Activated T-helper 1 cell treated with anti-CD3 and anti-CD28 coated beads, Interleukin-2, amount 50 U/mL, for 16 hours (primary cell): ENCODE measurements around the gene C5AR2.
"Not testable (repeated sequence)": the region's sequence is repeated elsewhere in the genome, so short reads cannot be mapped to it uniquely, and the experiment has no call there.

ENCODE experiments used
- DNase-seq, 2 donors: peaks; one replicate each; pipeline ENCODE4 v3.0.0-alpha.2; 2020; ENCODE audit warnings: low read depth in 1 of 2, low spot score in 1 of 2

Gene C5AR2

GRCh38 chr19:47323409-47323808, 8.6 kb upstream of the C5AR2 start:
- DNase-seq = no peak

DNA sequence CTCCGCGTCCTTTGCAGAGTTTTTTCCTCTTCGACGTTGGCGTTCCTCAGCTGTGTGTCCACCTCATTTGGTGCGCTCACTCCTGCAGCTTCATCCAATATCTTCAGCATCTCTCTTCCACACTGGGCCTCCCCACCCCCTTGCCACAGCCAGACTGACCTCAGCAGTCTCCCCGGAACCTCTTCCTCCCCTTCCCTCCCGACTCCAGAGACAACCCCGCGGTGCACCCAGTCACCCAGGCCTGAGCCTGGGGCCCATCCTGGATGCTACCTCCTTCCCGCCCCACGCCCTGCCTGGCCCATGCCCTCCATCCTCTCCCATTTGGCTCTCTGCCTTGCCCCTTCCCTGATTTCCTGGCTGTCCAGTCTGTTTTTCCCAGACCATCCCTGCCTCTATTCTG, 8.1 kb upstream of the C5AR2 start:
- no peak for DNase-seq

DNA sequence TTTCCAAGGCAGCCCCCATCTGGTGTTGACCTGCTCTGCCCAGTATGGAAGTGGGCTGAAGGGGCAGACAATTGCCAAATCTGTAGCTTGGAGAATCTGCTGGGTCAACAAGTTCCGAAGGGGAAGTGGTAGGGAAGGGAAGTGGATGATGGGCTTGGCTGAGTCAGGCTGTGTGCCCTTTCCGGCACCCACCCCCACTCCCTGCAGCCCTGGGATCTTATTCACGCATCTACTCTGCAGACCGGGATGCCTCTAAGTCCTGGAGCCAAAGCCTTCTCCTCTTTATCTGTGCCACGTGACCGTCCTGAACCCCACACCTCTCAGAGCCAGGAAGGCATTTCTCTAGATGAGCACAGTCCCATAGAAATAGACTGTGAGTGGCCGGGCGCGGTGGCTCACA, 7.5 kb upstream of the C5AR2 start:
- no peak for DNase-seq

- DNase-seq = no peak
These were observed 1.5 kb upstream of the C5AR2 start for GRCh38 chr19:47330466-47330869.

DNA sequence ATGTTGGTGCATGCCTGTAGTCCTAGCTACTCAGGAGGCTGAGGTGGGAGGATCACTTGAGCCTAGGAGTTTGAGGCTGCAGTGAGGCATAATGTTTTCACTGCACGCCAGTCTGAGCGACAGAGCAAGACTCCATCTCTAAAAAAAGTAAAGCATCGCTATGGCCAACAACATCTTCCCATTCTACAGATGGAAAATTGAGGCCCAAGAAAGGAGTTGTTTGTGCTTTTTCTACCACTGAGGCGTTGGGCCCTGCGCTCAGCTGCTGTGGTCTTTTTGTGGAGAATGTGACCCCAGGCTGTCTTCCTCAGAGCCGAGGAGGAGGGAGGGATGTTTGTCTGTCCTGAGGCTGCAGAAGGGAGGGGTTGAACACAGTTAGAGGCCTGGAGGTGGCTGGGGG, 485 bp upstream of the C5AR2 start:
- no peak for DNase-seq

DNA sequence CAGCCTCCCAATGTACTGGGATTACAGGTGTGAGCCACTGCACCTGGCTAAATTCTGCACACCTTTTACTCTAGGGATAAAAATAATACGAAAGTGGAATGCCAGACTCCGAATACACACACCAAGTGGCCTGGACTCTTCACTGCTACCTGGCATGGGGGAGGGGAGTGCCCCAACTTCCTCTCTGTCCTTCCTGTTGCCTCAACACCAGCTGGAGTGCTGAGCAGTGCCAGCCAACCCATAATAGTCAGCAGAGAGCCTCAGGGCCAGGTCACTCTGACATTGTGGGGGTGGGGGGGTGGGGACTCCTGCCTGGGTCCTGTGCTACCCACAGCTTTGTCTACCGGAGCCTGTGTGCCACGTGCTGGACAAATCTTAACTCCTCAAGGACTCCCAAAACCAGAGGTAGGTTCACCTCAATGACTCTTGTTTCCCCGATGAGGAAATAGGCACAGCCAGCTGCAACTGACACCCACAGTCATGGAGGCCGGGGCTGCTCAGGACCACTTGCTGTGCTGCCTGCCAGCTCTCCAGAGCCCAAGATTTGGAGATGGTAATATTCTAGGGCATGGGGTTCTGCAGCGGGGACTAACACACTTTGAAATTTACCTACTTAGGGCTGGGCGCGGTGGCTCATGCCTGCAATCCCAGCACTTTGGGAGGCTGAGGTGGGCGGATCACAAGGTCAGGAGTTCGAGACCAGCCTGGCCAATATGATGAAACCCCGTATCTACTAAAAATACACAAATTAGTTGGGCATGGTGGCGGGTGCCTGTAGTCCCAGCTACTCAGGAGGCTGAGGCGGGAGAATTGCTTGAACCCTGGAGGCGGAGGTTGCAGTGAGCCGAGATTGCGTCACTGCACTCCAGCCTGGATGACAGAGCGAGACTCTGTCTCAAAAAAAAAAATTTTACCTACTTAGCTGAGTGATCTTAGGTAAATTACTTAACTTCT, 5.1 kb downstream of the C5AR2 start:
- DNase-seq = not testable (repeated sequence)

GRCh38 chr19:47339196-47339880, 7.4 kb downstream of the C5AR2 start:
- no peak for DNase-seq

GRCh38 chr19:47340477-47341208, 8.7 kb downstream of the C5AR2 start:
- DNase-seq = no peak

GRCh38 chr19:47341734-47342133, 9.8 kb downstream of the C5AR2 start:
- DNase-seq = no peak

GRCh38 chr19:47343194-47343802, 11.3 kb downstream of the C5AR2 start:
- DNase-seq = no peak

DNA sequence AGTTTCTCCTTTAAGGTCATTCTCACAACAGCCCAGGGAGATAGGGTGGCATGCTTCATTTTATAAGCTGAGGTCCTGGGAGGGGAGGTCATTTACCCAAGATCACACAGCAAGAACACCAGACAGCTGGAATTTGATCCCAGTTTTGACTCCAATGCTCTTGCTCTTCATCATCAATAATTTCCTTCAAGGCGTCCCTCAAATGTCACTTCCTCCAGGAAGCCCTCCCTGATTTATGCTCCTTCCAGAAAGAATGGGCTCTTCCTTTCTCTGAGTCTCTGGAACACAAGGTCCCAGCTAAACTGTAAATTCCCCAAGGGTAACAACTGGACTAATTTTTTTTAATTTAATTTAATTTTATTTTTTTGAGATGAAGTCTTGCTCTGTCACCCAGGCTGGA, 12.4 kb downstream of the C5AR2 start:
- no peak for DNase-seq

GRCh38 chr19:47346024-47346423, 14.0 kb downstream of the C5AR2 start:
- DNase-seq = not testable (repeated sequence)

DNA sequence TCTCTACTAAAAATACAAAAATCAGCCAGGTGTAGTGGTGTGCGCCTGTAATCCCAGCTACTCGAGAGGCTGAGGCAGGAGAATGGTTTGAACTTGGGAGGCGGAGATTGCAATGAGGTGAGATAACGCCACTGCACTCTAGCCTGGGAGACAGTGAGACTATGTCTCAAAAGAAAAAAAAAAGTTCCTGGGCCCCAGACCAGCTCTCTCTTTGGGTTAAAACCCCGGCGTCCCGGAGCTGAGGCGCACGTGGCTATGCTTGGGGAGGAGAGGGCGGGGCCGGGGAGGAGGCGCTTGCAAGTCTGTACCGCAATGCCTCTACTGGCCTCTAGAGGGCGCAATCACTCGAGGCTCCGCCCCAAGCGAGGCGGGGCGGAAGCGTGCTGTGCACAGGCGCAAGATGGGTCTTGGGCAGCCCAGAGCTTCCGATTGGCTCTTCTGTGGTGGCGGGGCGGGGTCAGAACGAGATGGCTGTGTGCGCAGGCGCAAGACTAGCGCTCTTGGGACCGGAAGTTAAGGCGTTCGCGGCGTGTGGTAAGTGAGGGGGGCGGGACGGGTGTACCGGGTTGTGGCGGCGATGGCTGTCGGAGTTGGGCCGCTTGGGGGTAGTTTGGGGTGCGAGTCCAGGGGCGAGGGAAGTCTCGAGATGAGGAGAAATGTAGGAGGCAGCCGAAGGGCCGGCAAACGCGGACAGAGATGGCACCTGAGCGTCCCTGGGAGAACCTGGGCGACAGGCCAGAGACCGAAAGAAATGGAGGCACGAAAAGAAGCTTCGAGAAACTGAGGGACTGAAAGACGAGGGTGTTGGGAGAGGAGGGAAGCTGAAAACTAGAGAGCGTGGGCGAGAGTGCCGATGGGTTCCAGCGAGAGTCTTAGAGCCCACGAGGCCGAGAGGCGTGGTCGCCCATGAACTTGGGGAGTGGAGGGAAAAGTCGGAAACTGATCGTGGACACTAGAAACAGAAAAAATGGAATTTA, 17.1 kb downstream of the C5AR2 start, which contains the start of gene DHX34:
TSS of gene DHX34 (plus strand) at position 497 of the 977 bp plus-strand sequence. CDS start 3,716 bp downstream, outside the sequence.
- DNase-seq = peak; percentile 98 to 99

- DNase-seq = no peak
These were observed 18.7 kb downstream of the C5AR2 start for GRCh38 chr19:47350630-47351029.

GRCh38 chr19:47351548-47351947, 19.6 kb downstream of the C5AR2 start:
- DNase-seq = no peak

- no peak for DNase-seq
These were observed 20.1 kb downstream of the C5AR2 start for GRCh38 chr19:47352095-47352494.

DNA sequence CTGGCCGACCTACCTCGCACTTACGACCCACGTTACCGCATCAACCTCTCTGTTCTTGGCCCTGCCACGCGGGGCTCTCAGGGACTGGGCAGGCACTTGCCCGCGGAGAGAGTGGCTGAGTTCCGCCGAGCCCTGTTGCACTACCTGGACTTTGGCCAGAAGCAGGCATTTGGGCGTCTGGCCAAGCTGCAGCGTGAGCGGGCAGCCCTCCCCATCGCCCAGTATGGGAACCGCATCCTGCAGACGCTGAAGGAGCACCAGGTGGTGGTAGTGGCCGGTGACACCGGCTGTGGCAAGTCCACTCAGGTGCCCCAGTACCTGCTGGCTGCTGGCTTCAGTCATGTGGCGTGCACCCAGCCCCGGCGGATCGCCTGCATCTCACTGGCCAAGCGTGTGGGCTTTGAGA, 21.3 kb downstream of the C5AR2 start:
- DNase-seq = no peak

DNA sequence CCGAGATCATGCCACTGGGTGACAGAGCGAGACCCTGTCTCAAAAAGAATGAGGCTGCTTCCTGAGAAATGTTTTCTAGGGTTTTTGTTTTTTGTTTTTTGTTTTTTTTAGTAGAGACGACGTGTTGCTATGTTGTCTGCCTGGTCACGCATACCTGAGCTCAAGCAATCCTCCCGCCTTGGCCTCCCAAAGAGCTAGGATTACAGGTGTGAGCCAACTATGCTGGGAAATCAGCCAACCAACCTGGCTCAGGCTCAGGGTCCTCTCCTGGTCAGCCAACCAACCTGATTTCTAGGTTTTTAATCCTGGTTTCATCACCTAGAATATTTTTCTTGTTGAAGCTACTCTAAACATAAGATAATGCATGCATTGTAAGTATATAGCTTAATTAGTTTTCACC, 24.9 kb downstream of the C5AR2 start:
- DNase-seq = no peak

DNA sequence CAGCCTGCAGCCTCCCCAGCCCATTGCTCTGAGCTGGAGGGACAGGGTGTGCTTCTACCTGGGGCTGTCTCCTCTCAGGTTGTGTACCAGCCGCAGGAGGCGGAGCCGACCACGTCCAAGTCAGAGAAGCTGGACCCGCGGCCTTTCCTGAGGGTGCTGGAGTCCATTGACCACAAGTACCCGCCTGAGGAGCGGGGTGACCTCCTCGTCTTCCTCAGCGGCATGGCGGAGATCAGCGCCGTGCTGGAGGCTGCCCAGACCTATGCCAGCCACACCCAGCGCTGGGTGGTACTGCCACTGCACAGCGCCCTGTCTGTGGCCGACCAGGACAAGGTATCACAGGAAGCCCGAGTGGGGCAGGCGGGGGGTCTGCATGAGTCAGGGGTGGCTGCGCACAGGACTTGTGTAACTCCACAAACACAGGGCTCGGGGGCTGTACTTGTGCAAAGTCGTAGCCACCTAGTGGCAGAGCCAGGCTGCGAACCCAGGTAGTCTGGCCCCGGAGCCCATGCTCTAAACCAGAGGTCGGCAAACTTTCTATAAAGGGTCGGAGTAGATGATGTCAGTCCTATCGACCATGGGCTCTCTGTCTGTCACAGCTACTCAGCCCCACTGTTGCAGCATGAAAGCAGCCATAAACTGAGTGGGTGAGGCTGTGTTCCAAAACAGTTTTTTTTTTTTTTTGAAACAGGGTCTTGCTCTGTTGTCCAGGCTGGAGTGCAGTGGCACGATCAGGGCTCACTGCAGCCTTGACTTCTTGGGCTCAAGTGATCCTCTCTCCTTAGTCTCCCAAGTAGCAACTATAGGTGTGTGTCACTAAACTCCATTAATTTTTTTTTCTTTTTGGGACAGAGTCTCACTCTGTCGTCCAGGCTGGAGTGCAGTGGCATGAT, 26.1 kb downstream of the C5AR2 start:
- DNase-seq = no peak
